HG02588 (cell line): ENCODE data around the gene CCDC73.
A peak's percentile ranks its signal among the peaks of the same experiment; 100 is the strongest.
"Not testable (repeated sequence)": the region's sequence is repeated elsewhere in the genome, so short reads cannot be mapped to it uniquely, and the experiment has no call there.

Source experiments
- ATAC-seq: cut with Tn5 transposase; IDR thresholded peaks from one replicate; pipeline ENCODE4 v1.9.1; 2021; ENCODE audit warnings: mild to moderate bottlenecking, moderate library complexity; ENCODE audit not compliant: unreplicated experiment

The CCDC73 gene

DNA sequence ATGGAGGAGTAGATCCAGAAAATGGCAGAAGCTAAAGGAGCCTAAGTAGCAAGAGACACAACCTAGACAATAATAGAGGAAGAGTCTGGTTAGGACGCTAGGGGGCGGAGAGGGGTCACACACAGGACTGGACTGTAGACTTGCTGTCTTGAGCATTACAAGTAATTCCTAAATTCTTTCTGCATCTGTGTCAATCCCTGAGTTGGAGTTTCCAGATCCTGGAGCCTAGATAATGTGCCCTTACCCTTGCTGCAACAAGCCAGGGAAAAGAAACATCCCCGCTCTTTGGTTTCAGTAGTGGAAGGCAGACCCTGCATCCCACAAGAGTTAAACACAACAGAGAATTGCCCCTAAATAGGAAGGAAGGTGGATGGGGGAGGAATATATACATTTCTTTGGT lies 14.9 kb upstream of the CCDC73 start:
- peak; percentile 93 for ATAC-seq

DNA sequence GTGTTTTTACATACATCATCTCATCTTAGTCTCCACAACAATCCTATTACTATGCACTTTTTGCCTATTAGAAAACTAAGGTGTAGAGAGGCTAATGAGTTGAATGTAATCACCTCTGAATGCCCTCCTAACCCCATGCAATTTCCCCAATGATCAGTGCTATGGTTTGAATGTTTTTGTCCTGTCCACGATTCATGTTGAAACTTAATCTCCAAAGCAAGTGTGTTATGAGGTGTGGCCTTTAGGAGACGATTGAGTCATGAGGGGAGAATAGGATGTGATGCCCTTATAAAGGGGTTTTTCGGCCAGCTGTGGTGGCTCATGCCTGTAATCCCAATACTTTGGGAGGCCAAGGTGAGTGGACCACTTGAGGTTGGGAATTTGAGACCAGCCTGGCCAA lies 2.0 kb upstream of the CCDC73 start:
- no peak for ATAC-seq

DNA sequence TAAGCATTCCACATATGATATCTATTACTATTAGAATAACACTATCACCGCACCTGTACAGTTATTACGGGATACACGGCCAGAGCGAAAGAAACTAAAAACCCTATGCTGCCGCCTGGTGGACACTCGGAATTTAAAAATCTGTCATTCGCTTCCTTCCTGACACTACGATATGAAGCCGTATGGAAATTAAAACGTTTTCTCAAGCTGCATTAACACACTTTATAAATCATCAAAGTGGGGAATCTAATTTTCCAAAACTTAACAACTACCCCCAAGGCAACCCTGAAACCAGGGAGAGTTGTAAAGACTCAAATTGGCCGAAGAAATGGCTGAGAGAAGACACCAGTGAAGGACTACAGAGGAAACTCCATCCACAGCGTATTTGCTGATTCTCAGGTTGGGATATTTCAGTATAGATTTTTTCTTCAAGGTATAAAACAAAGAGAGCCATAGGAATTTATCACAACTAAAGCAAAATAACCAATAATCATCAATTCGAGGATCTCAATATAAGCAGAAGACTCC lies 1.4 kb downstream of the CCDC73 start:
- ATAC-seq, result peak; percentile 79

DNA sequence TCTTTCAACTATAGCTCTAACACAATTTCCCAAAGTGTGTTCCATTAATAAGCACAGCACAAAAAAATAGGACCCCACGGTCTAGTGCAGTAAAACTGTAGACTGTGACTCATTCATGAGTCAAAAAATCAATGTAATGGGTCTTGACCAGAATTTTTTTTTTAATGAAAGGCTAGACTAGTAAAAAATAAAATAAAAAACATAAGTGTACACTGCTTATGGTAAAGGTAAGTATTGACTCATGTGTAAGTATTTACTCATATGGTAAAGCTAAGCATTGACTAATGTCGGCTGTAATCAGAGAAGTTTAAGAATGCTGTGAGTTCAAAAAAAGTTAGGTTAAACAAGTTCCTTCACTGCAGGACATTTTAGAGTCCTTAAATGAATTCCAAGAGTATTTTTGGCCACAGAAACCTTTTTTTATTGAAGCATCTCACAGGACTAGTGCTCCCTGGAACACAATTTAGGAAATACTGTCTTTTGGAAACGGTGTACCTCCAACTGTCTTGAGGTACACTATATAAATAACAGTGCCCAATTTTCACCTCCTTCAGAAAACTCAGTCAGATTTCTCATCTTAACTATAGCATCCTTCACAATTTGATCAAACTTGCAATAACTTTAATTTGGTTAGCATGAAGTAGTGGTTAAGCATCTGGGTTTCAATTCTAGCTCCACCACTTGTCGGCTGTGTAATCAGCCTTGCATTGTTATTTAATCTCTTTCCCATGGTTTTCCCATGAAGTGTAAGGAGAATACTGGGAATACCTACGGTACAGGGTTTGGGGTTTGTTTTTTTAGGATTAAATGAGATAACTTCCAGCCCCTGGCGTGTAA lies 2.1 kb downstream of the CCDC73 start:
- ATAC-seq, result peak; percentile 10

DNA sequence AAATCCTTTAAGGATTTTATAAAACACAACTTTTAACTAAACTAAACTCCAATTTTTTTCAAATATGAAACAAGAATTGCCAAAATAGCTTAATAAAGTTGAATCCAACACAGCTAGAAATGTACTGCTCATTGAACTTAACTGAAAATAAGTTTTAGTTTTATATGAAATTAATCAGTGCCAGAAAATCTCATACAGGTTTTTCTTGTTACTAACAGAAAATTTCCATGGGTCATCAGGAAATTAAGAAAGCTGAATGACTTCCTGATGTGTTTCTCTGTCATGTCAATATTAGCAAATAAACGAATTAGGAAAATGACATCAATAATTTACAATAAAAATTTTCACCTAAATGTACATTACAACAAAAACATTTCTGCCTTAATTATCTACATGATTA lies 3.5 kb downstream of the CCDC73 start:
- ATAC-seq, result no peak

DNA sequence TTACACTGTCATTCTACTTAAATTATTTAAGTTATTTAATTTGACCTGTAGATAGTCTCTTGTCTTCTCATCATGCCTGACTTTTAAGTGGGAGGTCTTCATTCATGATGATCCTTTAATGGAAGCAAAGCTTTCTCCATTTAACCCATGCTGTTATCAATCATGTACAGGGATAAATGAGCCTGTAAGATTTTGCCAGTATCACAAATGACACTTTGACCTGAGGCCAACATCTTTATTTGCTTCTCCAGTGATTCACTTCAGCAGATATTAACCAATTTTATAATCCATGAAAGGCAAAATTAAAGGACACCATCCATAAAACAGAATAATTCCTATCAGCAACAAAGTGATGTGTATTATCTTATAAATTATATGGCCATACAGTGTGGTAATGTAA lies 7.7 kb downstream of the CCDC73 start:
- ATAC-seq, result no peak

DNA sequence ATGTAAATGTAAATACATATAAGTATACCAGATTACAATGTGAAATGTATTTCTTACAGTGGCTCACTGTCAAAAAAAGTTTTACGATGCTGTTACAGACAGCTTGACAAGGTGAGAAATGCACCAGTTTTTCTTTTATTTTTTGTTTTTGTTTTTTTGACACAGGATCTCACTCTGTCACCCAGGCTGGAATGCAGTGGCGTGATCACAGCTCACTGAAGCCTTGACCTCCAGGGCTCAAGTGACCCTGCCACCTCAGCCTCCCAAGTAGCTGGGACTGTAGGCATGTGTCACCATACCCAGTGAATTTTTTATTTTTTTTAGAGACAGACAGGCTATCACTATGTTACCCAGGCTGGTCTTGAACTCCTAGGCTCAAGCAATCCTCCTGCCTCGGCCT lies 9.2 kb downstream of the CCDC73 start:
- no peak for ATAC-seq

DNA sequence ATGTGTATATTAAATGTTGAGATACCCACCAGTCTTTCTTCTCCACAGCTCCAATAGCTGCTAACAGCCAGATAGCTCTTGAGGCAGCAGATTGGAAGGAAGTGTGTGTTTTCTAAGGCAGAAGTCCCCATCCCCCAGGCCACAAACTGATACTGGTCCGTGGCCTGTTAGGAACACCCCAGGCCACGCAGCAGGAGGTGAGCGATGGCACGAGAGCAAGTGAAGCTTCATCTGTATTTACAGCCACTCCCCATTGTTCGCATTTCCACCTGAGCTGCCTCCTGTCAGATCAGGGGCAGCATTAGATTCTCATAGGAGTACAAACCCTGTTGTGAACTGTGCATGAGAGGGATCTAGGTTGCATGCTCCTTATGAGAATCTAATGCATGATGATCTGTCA lies 12.7 kb downstream of the CCDC73 start:
- no peak for ATAC-seq

DNA sequence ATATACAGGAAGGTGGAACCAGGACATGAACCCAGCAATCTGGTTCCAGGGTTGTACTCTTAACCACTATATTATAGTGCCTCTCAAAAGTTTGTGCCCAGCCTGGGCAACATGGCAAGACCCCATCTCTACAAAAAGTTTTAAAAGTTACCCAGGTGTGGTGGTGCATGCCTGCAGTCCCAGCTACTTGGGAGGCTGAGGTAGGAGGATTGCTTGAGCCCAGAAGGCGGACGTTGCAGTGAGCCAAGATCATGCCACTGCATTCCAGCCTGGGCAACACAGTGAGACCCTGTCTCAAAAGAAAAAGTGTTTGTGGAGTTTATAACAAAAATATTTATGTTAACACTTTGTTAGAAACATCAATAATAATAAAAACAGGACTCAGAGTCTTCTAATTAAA lies 13.6 kb downstream of the CCDC73 start:
- ATAC-seq, result not testable (repeated sequence)

DNA sequence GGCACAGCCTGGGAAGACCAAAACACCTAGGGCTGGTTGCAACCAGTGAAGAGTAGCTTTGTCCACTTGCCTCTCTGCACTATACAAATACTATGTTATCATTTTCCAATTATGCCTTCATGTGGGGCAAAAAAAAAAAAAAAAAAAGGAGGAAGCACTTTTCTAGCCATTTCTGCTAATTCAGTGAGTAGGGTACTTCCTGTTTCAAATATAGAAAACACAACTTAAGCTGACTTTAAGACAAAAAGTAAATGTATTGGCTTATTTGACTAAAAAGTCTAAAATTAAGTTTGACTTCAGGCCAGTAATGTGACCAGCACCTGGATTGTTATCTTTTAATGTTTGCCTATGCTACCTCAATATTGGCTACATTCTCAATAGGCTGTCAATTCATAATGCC lies 15.3 kb downstream of the CCDC73 start:
- ATAC-seq, result no peak

DNA sequence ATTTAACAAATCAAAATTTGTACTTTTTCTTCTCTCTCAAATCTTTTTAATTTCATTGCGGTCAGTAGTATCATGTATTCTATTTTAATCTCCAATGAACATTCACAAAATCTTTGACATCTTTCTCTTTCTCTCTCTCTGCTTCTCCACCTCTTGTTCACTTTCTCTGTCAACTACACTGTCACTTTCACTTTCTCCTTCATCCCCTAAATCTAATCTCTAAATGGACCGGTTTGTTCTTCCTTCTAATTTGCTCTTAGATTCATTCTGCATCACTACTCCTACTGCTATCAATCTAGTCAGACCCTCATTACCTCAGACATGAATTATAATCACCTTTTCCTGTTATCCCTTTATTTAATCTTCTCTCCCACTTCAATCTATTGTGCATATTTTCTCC lies 18.6 kb downstream of the CCDC73 start:
- ATAC-seq, result no peak

DNA sequence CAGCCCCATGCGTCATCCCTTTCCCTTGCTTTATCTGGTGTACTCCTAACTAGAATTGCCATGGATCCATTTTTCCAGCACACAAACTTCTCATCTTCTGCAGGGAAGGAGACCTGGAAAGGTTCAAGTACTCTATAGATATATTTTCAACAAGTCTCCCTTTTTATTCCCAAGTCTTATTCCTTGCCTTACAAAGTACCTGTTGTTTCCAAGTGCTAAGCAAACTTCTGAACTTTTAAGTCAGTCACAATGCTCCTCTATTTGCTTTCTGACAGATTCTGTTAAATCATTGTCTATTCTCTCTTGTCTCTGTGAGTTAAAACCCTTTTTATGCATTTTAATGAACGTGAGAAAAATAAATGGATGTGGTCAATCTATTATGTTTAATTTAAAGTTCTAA lies 20.4 kb downstream of the CCDC73 start:
- ATAC-seq, result no peak

DNA sequence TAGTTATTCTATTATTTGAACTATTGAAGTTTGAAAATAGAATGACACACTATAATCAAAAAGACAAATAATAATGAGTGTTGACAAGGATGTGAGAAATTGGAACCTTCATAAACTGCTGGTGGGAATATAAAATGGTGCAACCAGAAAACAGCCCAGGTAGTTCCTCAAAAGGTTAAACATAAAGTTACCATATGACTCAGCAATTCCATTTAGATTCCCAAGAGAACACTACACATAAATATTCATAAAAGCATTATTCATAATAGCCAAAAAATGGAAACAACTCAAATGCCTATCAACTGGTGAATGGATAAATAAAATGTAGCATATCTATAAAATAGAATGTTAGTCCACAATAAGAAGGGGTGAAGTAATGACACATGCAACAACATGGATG lies 21.7 kb downstream of the CCDC73 start:
- ATAC-seq, result no peak

DNA sequence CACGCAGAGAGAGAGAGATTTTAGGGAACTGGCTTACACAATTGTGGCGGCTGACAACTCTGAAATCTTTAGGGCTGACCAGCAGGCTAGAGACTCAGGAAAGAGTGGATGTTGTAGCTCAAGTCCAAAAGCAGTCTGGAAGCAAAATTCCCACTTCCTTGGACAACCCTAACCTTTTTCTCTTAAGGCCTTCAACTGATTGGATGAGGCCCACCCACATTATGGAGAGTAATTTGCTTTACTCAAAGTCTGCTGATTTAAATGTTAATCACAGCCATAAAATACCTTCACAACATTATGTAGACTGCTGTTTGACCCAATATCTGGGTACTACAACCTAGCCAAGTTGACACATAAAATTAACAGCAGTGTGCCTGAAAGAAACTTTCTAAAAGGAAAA lies 32.7 kb downstream of the CCDC73 start:
- ATAC-seq, result not testable (repeated sequence)

DNA sequence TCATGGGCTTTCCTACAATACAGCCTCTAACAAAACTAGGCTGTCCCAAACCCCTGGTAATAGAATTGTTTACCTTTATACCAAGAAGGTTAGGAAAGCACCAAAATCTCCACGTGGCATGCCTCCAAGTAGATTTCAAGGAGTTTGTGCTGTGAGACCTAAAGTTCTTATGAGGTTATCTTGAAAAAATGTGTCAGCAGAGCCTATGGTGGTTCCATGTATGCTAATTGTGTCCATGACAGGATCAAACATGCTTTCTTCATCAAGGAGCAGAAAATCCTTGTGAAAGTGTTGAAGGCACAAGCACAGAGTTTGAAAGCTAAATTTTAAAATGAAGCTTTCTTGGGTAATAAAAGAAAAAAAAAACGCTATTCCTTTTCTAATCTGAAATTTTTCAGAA lies 36.2 kb downstream of the CCDC73 start:
- no peak for ATAC-seq

DNA sequence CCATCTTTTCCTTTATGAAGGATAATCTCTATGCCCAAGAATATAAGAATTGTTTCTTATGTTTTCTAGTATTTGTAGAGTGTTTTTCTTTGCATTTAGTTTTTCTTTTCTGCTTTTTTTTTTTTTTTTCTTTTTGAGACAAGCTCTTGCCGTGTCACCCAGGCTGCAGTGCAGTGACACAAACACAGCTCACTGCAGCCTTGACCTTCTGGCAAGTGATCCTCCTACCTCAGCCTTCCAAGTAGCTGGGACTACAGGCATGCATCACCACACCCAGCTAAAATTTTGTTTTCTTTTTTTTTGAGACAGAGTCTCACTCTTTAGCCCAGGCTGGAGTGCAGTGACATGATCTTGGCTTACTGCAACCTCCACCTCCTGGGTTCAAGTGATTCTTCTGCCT lies 41.3 kb downstream of the CCDC73 start:
- ATAC-seq, result not testable (repeated sequence)

DNA sequence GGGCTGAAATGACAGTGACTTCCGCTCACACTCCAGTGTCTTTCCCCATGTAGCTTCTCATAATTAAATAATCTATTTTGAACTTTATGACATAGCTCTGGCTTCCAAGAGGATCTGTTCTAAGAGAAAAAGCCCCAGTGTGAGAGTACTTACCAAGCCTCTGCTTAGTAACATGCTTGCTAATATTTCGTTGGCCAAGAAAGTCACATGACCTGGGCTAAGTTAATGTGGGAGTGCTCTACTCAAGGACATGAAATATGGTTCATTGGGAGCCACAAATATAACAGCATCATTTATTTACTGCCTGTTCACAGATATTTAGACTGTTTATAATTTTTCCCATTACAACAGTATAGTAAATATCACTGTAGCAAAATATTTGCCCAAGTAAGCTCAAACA lies 42.5 kb downstream of the CCDC73 start:
- no peak for ATAC-seq

DNA sequence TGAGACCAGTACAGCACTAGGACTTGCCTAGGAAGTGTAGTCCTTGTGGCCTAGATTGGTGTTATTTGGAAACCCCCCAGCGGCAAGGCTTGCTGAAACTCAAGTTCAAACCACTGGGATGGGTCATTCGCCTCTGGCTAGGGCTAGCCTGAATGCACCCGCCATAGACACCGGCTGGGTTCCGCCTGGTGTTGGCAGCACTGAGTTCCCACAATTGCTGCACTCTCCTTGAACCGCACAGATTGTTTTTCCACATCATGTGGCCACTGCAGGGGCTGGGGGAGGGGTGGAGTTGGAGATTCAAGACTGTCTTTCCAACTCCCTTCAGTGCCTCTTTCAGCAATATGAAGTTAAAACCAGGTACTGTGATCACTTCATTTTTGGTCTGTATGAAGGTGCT lies 43.1 kb downstream of the CCDC73 start:
- no peak for ATAC-seq

DNA sequence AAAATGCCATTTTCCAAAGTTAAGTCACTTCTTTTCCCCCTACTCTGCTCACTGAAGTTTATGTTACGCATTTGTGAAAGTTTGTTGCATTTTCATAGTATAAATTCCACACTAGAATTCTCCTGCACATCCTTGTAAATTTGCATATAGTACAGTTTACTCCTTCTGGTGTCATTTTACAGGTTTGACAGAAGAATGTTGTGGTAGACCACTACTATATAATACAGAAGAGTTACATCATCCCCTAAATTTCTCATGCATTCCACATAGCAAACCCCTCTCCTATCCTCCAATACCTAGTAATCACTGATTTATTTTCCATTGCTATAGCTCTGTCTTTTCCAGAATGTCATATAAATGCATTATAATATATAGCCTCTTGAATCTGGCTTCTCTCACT lies 64.5 kb downstream of the CCDC73 start:
- ATAC-seq, result no peak

DNA sequence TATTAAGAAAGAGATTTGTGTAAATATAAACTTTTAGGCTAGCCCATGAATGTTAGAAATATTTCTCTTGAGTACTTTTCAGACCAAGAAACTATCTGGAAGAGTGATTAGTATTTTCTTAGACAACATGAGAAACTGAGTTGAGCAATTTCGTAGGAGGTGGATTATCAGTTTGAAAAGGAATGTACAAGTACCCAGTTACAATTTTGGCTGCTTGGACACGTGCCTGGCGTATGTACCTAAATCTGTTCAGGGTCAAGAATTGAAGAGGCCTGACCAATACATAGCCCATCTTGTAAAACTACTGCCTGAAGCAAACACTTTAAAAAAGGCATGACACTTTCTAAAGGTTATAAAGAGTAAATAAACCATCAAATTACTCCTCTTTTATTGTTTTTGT lies 71.1 kb downstream of the CCDC73 start:
- ATAC-seq, result no peak

DNA sequence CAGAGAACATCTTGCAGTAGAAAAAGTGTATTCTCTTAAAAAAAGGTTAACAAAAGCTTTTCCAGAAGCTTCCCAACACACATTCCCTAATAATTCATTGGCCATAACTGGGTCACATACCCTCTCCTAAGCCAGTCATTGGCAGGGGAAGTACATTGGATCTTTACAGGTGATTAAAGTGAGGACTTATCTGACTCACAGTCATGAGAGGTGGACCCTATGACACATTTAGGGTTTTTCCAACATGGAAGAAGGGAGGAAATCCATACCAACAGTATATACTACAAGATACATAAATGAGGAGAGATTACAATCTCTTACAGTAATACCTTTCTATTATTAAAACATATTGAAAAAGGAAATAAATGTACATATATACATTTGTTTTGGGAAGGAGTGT lies 72.2 kb downstream of the CCDC73 start:
- ATAC-seq, result no peak

DNA sequence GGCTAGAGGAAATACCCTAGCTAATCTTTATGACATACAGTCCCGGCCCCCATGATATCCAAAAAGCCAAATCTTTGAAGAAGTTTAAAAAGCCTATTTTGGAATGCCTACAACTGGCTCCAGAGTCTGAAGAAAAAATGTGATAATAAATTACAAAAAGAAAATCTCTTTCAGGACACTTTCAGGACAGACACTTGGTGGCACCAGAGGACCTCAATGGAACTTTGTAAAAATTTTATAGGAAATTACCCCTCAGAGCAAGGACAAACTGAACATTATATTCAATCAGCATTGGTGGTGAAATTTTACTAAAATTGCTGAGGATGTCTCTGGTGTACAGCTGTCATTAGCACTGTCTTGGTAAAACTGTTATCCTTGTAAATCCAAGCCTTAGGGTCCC lies 81.0 kb downstream of the CCDC73 start:
- ATAC-seq, result no peak

DNA sequence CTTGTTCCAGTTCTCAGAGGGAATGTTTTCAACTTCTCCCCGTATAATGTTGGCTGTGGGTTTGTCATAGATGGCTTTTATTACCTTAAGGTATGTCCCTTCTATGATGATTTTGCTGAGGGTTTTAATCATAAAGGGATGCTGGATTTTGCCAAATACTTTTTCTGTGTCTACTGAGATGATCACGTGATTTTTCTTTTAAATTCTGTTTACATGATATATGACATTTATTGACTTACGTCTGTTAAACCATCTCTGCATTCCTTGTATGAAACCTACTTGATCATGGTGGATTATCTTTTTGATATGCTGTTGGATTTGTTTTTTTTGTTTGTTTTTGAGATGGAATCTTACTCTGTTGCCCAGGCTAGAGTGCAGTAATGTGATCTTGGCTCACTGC lies 85.5 kb downstream of the CCDC73 start:
- ATAC-seq, result not testable (repeated sequence)
